K562 (cell line): ENCODE data around the gene CYS1. TPM values are rescaled to one million over a fixed set of nuclear protein-coding genes. Genes with fewer than 3 reads are reported as not detected.

Experiments used
- ATAC-seq: fragments of 200-7000 bp; cut with Tn5 transposase; 3 replicates; pipeline ENCODE4 v1.9.1; 2020; ENCODE audit warnings: moderate library complexity
- BruUV-seq: library from RNA; stranded (reverse); fragments of 400-500 nt; replicated peaks from 2 replicates; lab custom pipeline; 2021; lab: Mats Ljungman, UMichigan
- CTCF ChIA-PET: fragments of 300-600 bp; formaldehyde crosslinking; extraction: SDS; loops from one replicate; lab custom pipeline; 2021; ENCODE audit warnings: low intra/inter-chr PET ratio; lab: Yijun Ruan, JAX
- POLR2A ChIA-PET: fragments of 300-600, 350-650 bp; sonication (Branson Sonifier 250); formaldehyde crosslinking; extraction: SDS; loops from one replicate; lab custom pipeline; 2021; ENCODE audit warnings: antibody characterized with exemption, inconsistent platforms; lab: Yijun Ruan, JAX
- DNase-seq, 4 experiments: peaks; one replicate each; pipeline versions ENCODE4 v3.0.0 to v3.0.0-alpha.2; 2011 to 2018; ENCODE audit warnings: low spot score in 3 of 4, mixed read lengths in 3 of 4; ENCODE audit errors: extremely low read depth in 1 of 4
- FAIRE-seq: peaks from 2 replicates; lab custom pipeline; 2011; peaks lifted over from hg19 to GRCh38; lab: Jason Lieb, UNC
- H2AFZ ChIP-seq: 2 replicates; pipeline ENCODE4 v1.6.0; 2011; ENCODE audit warnings: low read depth, low read length, control low read depth, inconsistent platforms
- H3K27ac ChIP-seq: fragments of 200-600 bp; 3 replicates; pipeline ENCODE4 v1.8.0; 2011; ENCODE audit warnings: low read depth, mild to moderate bottlenecking, control low read depth, inconsistent platforms, low read length, moderate library complexity, mixed read lengths; ENCODE audit errors: extremely low read depth
- H3K27me3 ChIP-seq, 2 experiments: fragments of 300-600 bp in 1 of 2; 2 replicates in 1 of 2; 3 replicates in 1 of 2; pipeline versions ENCODE4 v1.6.0 to v1.8.0; 2011; ENCODE audit warnings: inconsistent platforms in 2 of 2, low read length in 2 of 2, mild to moderate bottlenecking in 1 of 2, mixed read lengths in 1 of 2, moderate library complexity in 1 of 2; ENCODE audit not compliant: control insufficient read depth in 2 of 2, insufficient read depth in 2 of 2
- H3K36me3 ChIP-seq: fragments of 300-600 bp; 3 replicates; pipeline ENCODE4 v1.8.0; 2011; ENCODE audit warnings: mild to moderate bottlenecking, low read length, inconsistent platforms; ENCODE audit not compliant: control insufficient read depth, insufficient read depth
- H3K4me1 ChIP-seq, 2 experiments: fragments of 200-600 bp in 1 of 2; replicated peaks in 1 of 2; 2 replicates in 1 of 2; 3 replicates in 1 of 2; pipeline versions ENCODE4 v1.5.1 to v1.8.0; 2011; ENCODE audit warnings: inconsistent platforms in 2 of 2, low read length in 2 of 2, mild to moderate bottlenecking in 1 of 2, mixed read lengths in 1 of 2, moderate library complexity in 1 of 2; ENCODE audit not compliant: control insufficient read depth in 2 of 2, insufficient read depth in 2 of 2
- H3K4me2 ChIP-seq: 2 replicates; pipeline ENCODE4 v1.6.1; 2011; ENCODE audit warnings: low read length, control low read depth, inconsistent platforms, mixed read lengths; ENCODE audit not compliant: insufficient read depth
- H3K4me3 ChIP-seq: fragments of 200-600 bp; sonication (generic), shearing (Covaris generic); 2 replicates; pipeline ENCODE4 v1.5.1; 2016; ENCODE audit warnings: control low read depth, inconsistent platforms
- H3K79me2 ChIP-seq: fragments of 200-600 bp; 3 replicates; pipeline ENCODE4 v1.8.0; 2011; ENCODE audit warnings: low read length, inconsistent platforms; ENCODE audit not compliant: control insufficient read depth, insufficient read depth
- H3K9ac ChIP-seq, 2 experiments: 2 replicates each; pipeline versions ENCODE4 v1.6.0 to v1.6.1; 2011; ENCODE audit warnings: low read depth in 2 of 2, low read length in 2 of 2, control low read depth in 1 of 2, inconsistent platforms in 1 of 2, mild to moderate bottlenecking in 1 of 2, mixed read lengths in 1 of 2; ENCODE audit not compliant: insufficient read depth in 1 of 2
- H3K9me1 ChIP-seq: one replicate; pipeline ENCODE4 v1.6.0; 2011; ENCODE audit warnings: inconsistent platforms, mild to moderate bottlenecking, low read length, moderate library complexity; ENCODE audit not compliant: control insufficient read depth, insufficient read depth
- H3K9me3 ChIP-seq: replicated peaks from 2 replicates; pipeline ENCODE4 v1.5.1; 2011; ENCODE audit warnings: low read depth, low read length, inconsistent platforms; ENCODE audit not compliant: control insufficient read depth, insufficient read depth
- H4K20me1 ChIP-seq: replicated peaks from 2 replicates; pipeline ENCODE4 v1.6.1; 2011; ENCODE audit warnings: low read length, inconsistent platforms, mixed read lengths; ENCODE audit not compliant: control insufficient read depth, insufficient read depth
- CBFA2T2 ChIP-seq: fragments of 450-650 bp; conservative IDR thresholded peaks from 2 replicates; pipeline ENCODE4 v1.6.1; 2017; ENCODE audit warnings: mild to moderate bottlenecking
- CBX1 ChIP-seq: sonication (generic); IDR thresholded peaks from 2 replicates; pipeline ENCODE4 v1.6.1; 2016; ENCODE audit warnings: antibody characterized with exemption, low read depth, mild to moderate bottlenecking
- CBX3 ChIP-seq, 2 experiments: IDR thresholded peaks; 1 replicate in 1 of 2; 2 replicates in 1 of 2; pipeline ENCODE4 v1.6.1; 2012; ENCODE audit warnings: inconsistent platforms in 2 of 2, low read length in 2 of 2, borderline replicate concordance in 1 of 2, control low read depth in 1 of 2
- ELK3 ChIP-seq: fragments of 450-650 bp; formaldehyde crosslinking; IDR thresholded peaks from 2 replicates; pipeline ENCODE4 v1.4.0; 2020; ENCODE audit warnings: mild to moderate bottlenecking
- EP400 ChIP-seq: fragments of 450-650 bp; IDR thresholded peaks from 2 replicates; pipeline ENCODE4 v1.6.1; 2017; ENCODE audit warnings: antibody characterized with exemption, mild to moderate bottlenecking, moderate library complexity
- HMGXB4 ChIP-seq: sonication (generic); formaldehyde crosslinking; IDR thresholded peaks from 2 replicates; pipeline ENCODE4 v1.8.1; 2023; ENCODE audit warnings: mild to moderate bottlenecking, missing genetic modification reagents
- IFI16 ChIP-seq: fragments of 250-450 bp; sonication (Bioruptor Pico); IDR thresholded peaks from 2 replicates; pipeline ENCODE4 v2.1.2; 2022; ENCODE audit warnings: mild to moderate bottlenecking, inconsistent platforms
- MAZ ChIP-seq, 2 experiments: fragments of 450-650 bp in 1 of 2; sonication (generic) in 1 of 2; formaldehyde crosslinking; IDR thresholded peaks in 1 of 2; conservative IDR thresholded peaks in 1 of 2; 2 replicates each; pipeline versions ENCODE4 v1.4.0 to v1.5.0; 2020; ENCODE audit warnings: mild to moderate bottlenecking in 1 of 2, missing genetic modification reagents in 1 of 2
- NFE2L1 ChIP-seq: fragments of 450-650 bp; IDR thresholded peaks from 2 replicates; pipeline ENCODE4 v1.6.1; 2016; ENCODE audit warnings: missing genetic modification characterization, low read depth, mild to moderate bottlenecking, missing compliant biosample characterization, moderate library complexity, borderline replicate concordance
- THRA ChIP-seq: fragments of 450-650 bp; IDR thresholded peaks from 2 replicates; pipeline ENCODE4 v1.6.1; 2017; ENCODE audit warnings: mild to moderate bottlenecking, moderate library complexity
- ZNF23 ChIP-seq: fragments of 250-450 bp; sonication (Bioruptor Pico); IDR thresholded peaks from 2 replicates; pipeline ENCODE4 v1.4.0; 2020; ENCODE audit warnings: mild to moderate bottlenecking
- WGBS: fragments of 100-300 bp; shearing (Covaris generic); methylation state at CpG from one replicate; pipeline ENCODE4 v1.1.6; 2016; ENCODE audit warnings: low coverage, mixed read lengths; ENCODE audit not compliant: insufficient coverage; ENCODE audit errors: missing lambda C conversion rate; 5-methylcytosine and 5-hydroxymethylcytosine counted together
- in situ Hi-C: fragments of 300-500 bp; cut with MboI; formaldehyde crosslinking; loops from 4 replicates; pipeline ENCODE4 v1.15.0; 2018; ENCODE audit warnings: inconsistent platforms, mixed read lengths
- intact Hi-C: fragments of 100-400 bp; cut with micrococcal nuclease; formaldehyde crosslinking; loops from 2 replicates; pipeline ENCODE4 v1.14.2; 2022
- polyA plus RNA-seq, 8 experiments: library from polyadenylated mRNA; depleted of rRNA in 4 of 8; stranded (reverse) in 5 of 8; unstranded in 3 of 8; fragments of >200 nt; fragmentation: Nextera tagmentation in 2 of 8; fragmentation: Illumina TruSeq in 1 of 8; extraction: Ambion mirVana in 2 of 8; extraction: Trizol in 1 of 8; gene quantifications; 2 replicates each; pipeline versions ENCODE4 v1.2.1 to v1.2.3, GENCODE V29; 2011 to 2014; ENCODE audit warnings: inconsistent platforms in 1 of 8, missing spikeins in 1 of 8
- total RNA-seq, 7 experiments: library from RNA; depleted of rRNA in 6 of 7; stranded (reverse); fragments of >200 nt in 6 of 7; fragmentation: Illumina TruSeq in 2 of 7; extraction: Trizol in 2 of 7; gene quantifications; 2 replicates each; pipeline versions ENCODE4 v1.2.1 to v1.2.3, GENCODE V29; 2011 to 2021; ENCODE audit warnings: low replicate concordance in 1 of 7

CYS1 gene
- total and polyA plus RNA-seq, 9 of the 15 experiments (the other 6 are each of a cell fraction or from before 2014, with no cell fraction given), result 0.11 to 0.13 TPM; not detected in 7

GRCh38 chr2:10072656-10073480, 7.3 kb downstream of the CYS1 start (continued):
- no peak for TF ChIP-seq ELK3 (CRISPR knock-in tag)
- TF ChIP-seq MAZ (CRISPR knock-in tag; conservative IDR thresholded peaks at IDR 0.05 in 1 of 2, IDR thresholded peaks at IDR 0.05 in 1 of 2), result 0 out of 4 replicates have a peak, but pooled peaks of 1 of the 2 experiments have one; percentile 20
- TF ChIP-seq THRA, result no peak
- 0 out of 3 replicates have a peak, but pooled peaks of 1 of the 2 experiments have one; percentile 17 for TF ChIP-seq CBX3 (IDR thresholded peaks at IDR 0.05; ENCODE audit: borderline replicate concordance in 1 of 2, low read length in 2 of 2)
- TF ChIP-seq CBFA2T2, result peak; percentile 48; the same call in 1 of the 2 replicates

DNA sequence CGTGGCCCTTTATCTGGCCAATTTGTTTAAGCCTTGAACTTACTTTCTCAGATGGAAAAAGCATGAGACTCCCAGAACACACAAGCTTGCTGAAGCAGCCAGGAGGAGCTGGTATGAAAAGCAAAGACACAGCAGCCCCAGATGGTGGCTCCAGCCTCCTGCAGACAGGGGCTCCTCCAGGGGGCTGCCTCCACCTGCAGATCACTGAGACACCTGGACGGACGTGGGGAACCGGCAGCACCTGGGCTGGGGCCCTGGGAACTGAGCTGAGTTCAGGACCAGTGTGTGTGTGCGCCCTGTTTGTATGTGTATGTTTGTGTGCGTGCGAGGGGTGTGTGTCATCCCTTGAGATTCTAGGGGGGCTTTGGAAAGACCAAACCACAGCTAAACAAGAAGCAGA, 8.6 kb downstream of the CYS1 start:
- Histone ChIP-seq H4K20me1 (no peaks in the 10 kb centered on the region), H3K27ac (no peak overlapping the region), H3K9me3 (peaks cover 1% of the 10 kb centered on the region; the same call in 1 of the 2 replicates), H3K9me1 (no peaks in the 10 kb centered on the region), H3K36me3 (no peaks in the 10 kb centered on the region), H3K9ac (0 out of 4 replicates have a peak overlapping the region, but pooled peaks of 1 of the 2 experiments have one; percentile 17), H3K4me2 (no peak overlapping the region), H2AFZ (no peak overlapping the region), H3K27me3 (peaks cover 21 to 34% of the 10 kb centered on the region in 2 experiments), H3K79me2 (no peaks in the 10 kb centered on the region), H3K4me3 (no peak overlapping the region), H3K4me1 (peaks cover 2 to 11% of the 10 kb centered on the region in 2 experiments; a peak in 3 of 5 replicates)
- ATAC-seq (no peak), DNase-seq (no peak), FAIRE-seq (no peak)
- BruUV-seq, result no TSS peak
- WGBS, result 55% methylated on average over 7 of the region's 7 CpGs
- POLR2A ChIA-PET, result interaction anchor here (1.0 to 2.2 kb wide), 5 partner anchors 11 to 228 kb away, joined by 3 to 11 read pairs (median 6); partner anchors contain the start of gene TAF1B
- intact Hi-C loops (loop anchor here (5.0 kb wide), 1 partner anchor 596 kb away; no protein-coding TSS in a partner anchor), in situ Hi-C loops (no loop called here)
- CTCF ChIA-PET, result interaction anchor here (0.8 kb wide), 2 partner anchors 47 to 597 kb away, joined by 3 to 4 read pairs; no protein-coding TSS in a partner anchor
- TF ChIP-seq CBX1, result no peak
- TF ChIP-seq ZNF23 (CRISPR knock-in tag), result no peak
- TF ChIP-seq NFE2L1 (tag), result no peak
- TF ChIP-seq HMGXB4 (CRISPR knock-in tag), result no peak
- TF ChIP-seq EP400, result no peak
- TF ChIP-seq IFI16 (CRISPR knock-in tag), result no peak
